Vagina (tissue), 2 donors: Measurements from ENCODE around the gene TENT4A. TPM values are rescaled to one million over a fixed set of nuclear protein-coding genes. Genes with fewer than 3 reads are reported as not detected.

Experiments
- DNase-seq, 2 donors: peaks; one replicate each; pipeline ENCODE4 v3.0.0-alpha.2; 2017; ENCODE audit errors: extremely low spot score in 2 of 2
- H3K27ac ChIP-seq: fragments of 200-600 bp; sonication (generic); one replicate; pipeline ENCODE4 v1.5.1; 2019
- H3K27me3 ChIP-seq: fragments of 200-600 bp; sonication (generic); one replicate; pipeline ENCODE4 v1.5.1; 2019
- H3K36me3 ChIP-seq, 2 donors: fragments of 200-600 bp; sonication (generic); one replicate each; pipeline ENCODE4 v1.5.1; 2017 to 2019
- H3K4me1 ChIP-seq: fragments of 200-600 bp; sonication (generic); one replicate; pipeline ENCODE4 v1.5.1; 2019
- H3K4me3 ChIP-seq, 2 donors: fragments of 200-600 bp; sonication (generic); 1 replicate in 1 of 2; 2 replicates in 1 of 2; pipeline ENCODE4 v1.5.1; 2016 to 2019
- H3K9me3 ChIP-seq: fragments of 200-600 bp; sonication (generic); one replicate; pipeline ENCODE4 v1.5.1; 2019
- POLR2A ChIP-seq, 2 donors: fragments of 450-650 bp; IDR thresholded peaks; one replicate each; pipeline ENCODE4 v1.6.1; 2017; ENCODE audit warnings: antibody characterized with exemption in 2 of 2, mild to moderate bottlenecking in 2 of 2, moderate library complexity in 2 of 2
- POLR2AphosphoS5 ChIP-seq, 2 donors: sonication (generic); formaldehyde crosslinking; IDR thresholded peaks; one replicate each; pipeline ENCODE4 v1.9.0; 2017; ENCODE audit warnings: antibody characterized with exemption in 2 of 2, mild to moderate bottlenecking in 2 of 2, low read depth in 1 of 2; ENCODE audit not compliant: insufficient read depth in 1 of 2
- intact Hi-C: fragments of 100-400 bp; cut with DNase I; formaldehyde crosslinking; loops from one replicate; pipeline ENCODE4 v1.15.1; 2023
- total RNA-seq: library from RNA; depleted of rRNA; stranded (reverse); fragments of >200 nt; gene quantifications from one replicate; pipeline ENCODE4 v1.2.3, GENCODE V29; 2016
- TF ChIP-seq, protein P1 (sequence below), 3 experiments: fragments of 450-650 bp in 2 of 3; fragments of 200-600 bp in 1 of 3; sonication (generic) in 1 of 3; IDR thresholded peaks; one replicate each; pipeline ENCODE4 v1.5.1; 2017 to 2019; ENCODE audit warnings: antibody characterized with exemption in 3 of 3, mild to moderate bottlenecking in 2 of 3, moderate library complexity in 2 of 3

TENT4A gene
- total RNA-seq, 1 donor from 2014 or later = 38.1 TPM

DNA sequence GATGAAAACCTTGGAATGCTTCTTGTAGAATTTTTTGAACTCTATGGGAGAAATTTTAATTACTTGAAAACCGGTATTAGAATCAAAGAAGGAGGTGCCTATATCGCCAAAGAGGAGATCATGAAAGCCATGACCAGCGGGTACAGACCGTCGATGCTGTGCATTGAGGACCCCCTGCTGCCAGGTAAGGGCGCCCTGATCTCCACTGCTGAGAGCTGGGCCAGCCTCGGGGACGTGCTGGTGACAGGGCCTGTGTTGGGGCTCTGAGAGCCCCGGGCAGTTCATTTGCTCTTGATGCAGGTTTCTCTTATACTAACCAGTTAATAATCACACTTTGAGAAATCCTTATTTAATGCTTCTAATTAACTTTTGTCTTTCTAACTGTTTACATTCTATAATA, 33.0 kb downstream of the TENT4A start:
- Histone ChIP-seq H3K36me3 (peaks cover 0 to 39% of the 10 kb centered on the region in 2 donors), H3K4me1 (peaks cover 8% of the 10 kb centered on the region), H3K4me3 (no peak overlapping the region), H3K27me3 (no peaks in the 10 kb centered on the region), H3K27ac (no peak overlapping the region), H3K9me3 (no peaks in the 10 kb centered on the region)
- intact Hi-C loops = no loop called here
- DNase-seq = no peak
- TF ChIP-seq, protein P1, sequence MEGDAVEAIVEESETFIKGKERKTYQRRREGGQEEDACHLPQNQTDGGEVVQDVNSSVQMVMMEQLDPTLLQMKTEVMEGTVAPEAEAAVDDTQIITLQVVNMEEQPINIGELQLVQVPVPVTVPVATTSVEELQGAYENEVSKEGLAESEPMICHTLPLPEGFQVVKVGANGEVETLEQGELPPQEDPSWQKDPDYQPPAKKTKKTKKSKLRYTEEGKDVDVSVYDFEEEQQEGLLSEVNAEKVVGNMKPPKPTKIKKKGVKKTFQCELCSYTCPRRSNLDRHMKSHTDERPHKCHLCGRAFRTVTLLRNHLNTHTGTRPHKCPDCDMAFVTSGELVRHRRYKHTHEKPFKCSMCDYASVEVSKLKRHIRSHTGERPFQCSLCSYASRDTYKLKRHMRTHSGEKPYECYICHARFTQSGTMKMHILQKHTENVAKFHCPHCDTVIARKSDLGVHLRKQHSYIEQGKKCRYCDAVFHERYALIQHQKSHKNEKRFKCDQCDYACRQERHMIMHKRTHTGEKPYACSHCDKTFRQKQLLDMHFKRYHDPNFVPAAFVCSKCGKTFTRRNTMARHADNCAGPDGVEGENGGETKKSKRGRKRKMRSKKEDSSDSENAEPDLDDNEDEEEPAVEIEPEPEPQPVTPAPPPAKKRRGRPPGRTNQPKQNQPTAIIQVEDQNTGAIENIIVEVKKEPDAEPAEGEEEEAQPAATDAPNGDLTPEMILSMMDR (IDR thresholded peaks at IDR 0.05) = no peak
- TF ChIP-seq POLR2A (IDR thresholded peaks at IDR 0.05) (no peak), POLR2AphosphoS5 (IDR thresholded peaks at IDR 0.05; ENCODE audit: insufficient read depth in 1 of 2, low read depth in 1 of 2) (no peak)

DNA sequence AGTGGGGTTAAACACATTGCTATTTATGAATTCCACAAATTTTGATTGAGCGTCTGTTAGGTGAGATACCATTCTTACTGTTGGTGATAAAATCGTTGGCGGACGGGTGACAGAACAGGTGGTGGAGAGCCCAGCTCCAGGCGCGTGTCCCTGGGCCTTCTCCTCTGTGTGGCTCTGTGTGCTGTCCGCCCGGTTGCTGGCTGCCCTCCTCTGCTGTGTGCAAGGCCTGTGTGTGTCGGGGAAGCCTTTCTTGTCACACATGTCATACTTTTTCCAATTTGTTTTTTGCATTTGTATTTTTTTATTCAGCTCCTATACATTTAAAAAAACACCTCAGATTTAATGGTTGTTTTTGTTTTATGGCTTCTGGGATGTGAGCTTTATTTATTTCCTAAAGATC, 33.9 kb downstream of the TENT4A start:
- TF ChIP-seq, protein P1 (IDR thresholded peaks at IDR 0.05) = no peak
- no peak for DNase-seq
- peaks cover 0 to 47% of the 10 kb centered on the region in 2 donors for H3K36me3 ChIP-seq
- peaks cover 8% of the 10 kb centered on the region for H3K4me1 ChIP-seq
- H3K27ac ChIP-seq = no peak overlapping the region
- intact Hi-C loops = no loop called here
- H3K27me3 ChIP-seq = no peaks in the 10 kb centered on the region
- no peak overlapping the region for H3K4me3 ChIP-seq
- no peaks in the 10 kb centered on the region for H3K9me3 ChIP-seq

DNA sequence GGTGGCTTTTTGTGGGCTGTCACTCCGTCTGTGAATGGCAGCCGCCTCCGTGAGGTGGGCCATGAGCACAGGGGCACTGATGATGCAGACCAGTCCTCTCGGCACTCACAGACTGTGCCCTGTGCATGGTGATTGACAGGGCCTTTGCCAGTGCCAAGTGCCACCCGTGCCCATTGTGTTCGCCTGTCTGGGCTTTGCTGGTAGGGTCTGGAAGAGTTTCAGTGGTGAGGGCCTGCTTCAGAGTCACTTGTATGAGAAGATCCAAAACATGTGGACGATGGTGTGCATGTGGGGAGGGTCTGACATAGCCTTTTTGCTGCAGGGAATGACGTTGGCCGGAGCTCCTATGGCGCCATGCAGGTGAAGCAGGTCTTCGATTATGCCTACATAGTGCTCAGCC, 34.9 kb downstream of the TENT4A start:
- Histone ChIP-seq H3K9me3 (no peaks in the 10 kb centered on the region), H3K27ac (no peak overlapping the region), H3K36me3 (peaks cover 0 to 51% of the 10 kb centered on the region in 2 donors), H3K4me3 (no peak overlapping the region), H3K4me1 (peaks cover 8% of the 10 kb centered on the region), H3K27me3 (no peaks in the 10 kb centered on the region)
- TF ChIP-seq, protein P1 (IDR thresholded peaks at IDR 0.05) = no peak
- TF ChIP-seq POLR2AphosphoS5 (IDR thresholded peaks at IDR 0.05; ENCODE audit: insufficient read depth in 1 of 2, low read depth in 1 of 2) (no peak), POLR2A (IDR thresholded peaks at IDR 0.05) (no peak)
- intact Hi-C loops = no loop called here
- DNase-seq = no peak

GRCh38 chr5:6749026-6749716, 35.9 kb downstream of the TENT4A start:
- no peaks in the 10 kb centered on the region for H3K27me3 ChIP-seq
- H3K27ac ChIP-seq = no peak overlapping the region
- no peak for TF ChIP-seq POLR2A (IDR thresholded peaks at IDR 0.05)
- TF ChIP-seq POLR2AphosphoS5 (IDR thresholded peaks at IDR 0.05; ENCODE audit: insufficient read depth in 1 of 2, low read depth in 1 of 2) = no peak
- TF ChIP-seq, protein P1 (IDR thresholded peaks at IDR 0.05) = no peak
- no peaks in the 10 kb centered on the region for H3K9me3 ChIP-seq
- DNase-seq = no peak
- H3K4me1 ChIP-seq = peaks cover 8% of the 10 kb centered on the region
- H3K4me3 ChIP-seq = no peak overlapping the region
- H3K36me3 ChIP-seq = peaks cover 0 to 54% of the 10 kb centered on the region in 2 donors
- intact Hi-C loops = no loop called here

DNA sequence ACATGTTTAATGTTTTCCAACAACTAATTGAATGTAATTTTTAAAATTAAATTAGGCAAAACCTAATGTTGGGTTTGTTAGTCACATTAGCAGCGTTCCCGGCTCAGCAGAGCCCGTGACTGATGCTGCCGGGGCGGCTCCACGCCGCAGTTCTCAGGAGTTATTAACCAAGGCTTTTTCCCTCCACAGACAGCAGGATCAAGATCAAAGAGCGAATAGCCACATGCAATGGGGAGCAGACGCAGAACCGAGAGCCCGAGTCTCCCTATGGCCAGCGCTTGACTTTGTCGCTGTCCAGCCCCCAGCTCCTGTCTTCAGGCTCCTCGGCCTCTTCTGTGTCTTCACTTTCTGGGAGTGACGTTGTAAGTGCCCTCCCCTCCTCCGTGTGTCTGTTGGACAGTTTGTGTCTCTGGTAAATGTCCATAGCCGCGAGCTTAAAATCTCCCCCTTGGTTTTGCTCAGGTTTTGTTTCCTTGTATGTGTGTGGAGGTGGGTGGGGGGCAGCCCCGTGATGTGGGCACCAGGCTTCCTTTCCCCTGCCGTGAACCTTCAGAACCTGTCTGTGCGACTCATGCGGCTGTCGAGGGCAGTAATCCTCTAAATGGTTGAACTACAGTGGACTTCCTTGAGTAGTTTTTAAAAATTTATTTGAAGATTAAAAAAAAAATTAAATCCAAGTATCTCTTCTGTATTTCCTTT, 37.1 kb downstream of the TENT4A start:
- Histone ChIP-seq H3K4me1 (peaks cover 3% of the 10 kb centered on the region), H3K4me3 (no peak overlapping the region), H3K9me3 (no peaks in the 10 kb centered on the region), H3K27me3 (no peaks in the 10 kb centered on the region), H3K36me3 (peaks cover 0 to 64% of the 10 kb centered on the region in 2 donors), H3K27ac (no peak overlapping the region)
- intact Hi-C loops = no loop called here
- DNase-seq = no peak
- TF ChIP-seq POLR2A (IDR thresholded peaks at IDR 0.05) (no peak), POLR2AphosphoS5 (IDR thresholded peaks at IDR 0.05; ENCODE audit: insufficient read depth in 1 of 2, low read depth in 1 of 2) (no peak)
- TF ChIP-seq, protein P1 (IDR thresholded peaks at IDR 0.05) = no peak
